HG02852 (cell line): Measurements from ENCODE around the gene STAB2.

Experiments used
- ATAC-seq: cut with Tn5 transposase; IDR thresholded peaks from one replicate; pipeline ENCODE4 v1.9.1; 2021; ENCODE audit warnings: mild to moderate bottlenecking, moderate library complexity; ENCODE audit not compliant: unreplicated experiment

STAB2 gene

GRCh38 chr12:103586791-103587370, at the start of gene STAB2:
Gene STAB2 (plus strand): TSS chr12:103587273. CDS start chr12:103587477, 204 bp downstream.
- no peak for ATAC-seq

GRCh38 chr12:103538397-103538796, 48.7 kb upstream of the STAB2 start:
- no peak for ATAC-seq

- no peak for ATAC-seq
Measured at GRCh38 chr12:103540319-103540718, 46.8 kb upstream of the STAB2 start.

GRCh38 chr12:103542078-103542477, 45.0 kb upstream of the STAB2 start:
- ATAC-seq = no peak

- ATAC-seq = no peak
Measured at GRCh38 chr12:103546959-103547358, 40.1 kb upstream of the STAB2 start.

GRCh38 chr12:103547376-103547775, 39.7 kb upstream of the STAB2 start:
- no peak for ATAC-seq

GRCh38 chr12:103547929-103548328, 39.1 kb upstream of the STAB2 start:
- no peak for ATAC-seq

GRCh38 chr12:103548622-103549601, 38.2 kb upstream of the STAB2 start:
- ATAC-seq = peak; percentile 86

- ATAC-seq = no peak
Measured at GRCh38 chr12:103556890-103557627, 30.0 kb upstream of the STAB2 start.

GRCh38 chr12:103557628-103558010, 29.5 kb upstream of the STAB2 start:
- ATAC-seq = no peak

GRCh38 chr12:103558879-103559278, 28.2 kb upstream of the STAB2 start:
- no peak for ATAC-seq

GRCh38 chr12:103560604-103561101, 26.4 kb upstream of the STAB2 start:
- ATAC-seq = no peak

- ATAC-seq = no peak
Measured at GRCh38 chr12:103561174-103561573, 25.9 kb upstream of the STAB2 start.

- no peak for ATAC-seq
Measured at GRCh38 chr12:103566398-103566797, 20.7 kb upstream of the STAB2 start.

- no peak for ATAC-seq
Measured at GRCh38 chr12:103569278-103569677, 17.8 kb upstream of the STAB2 start.

GRCh38 chr12:103571286-103571685, 15.8 kb upstream of the STAB2 start:
- ATAC-seq = no peak

GRCh38 chr12:103572312-103573045, 14.6 kb upstream of the STAB2 start:
- no peak for ATAC-seq

- no peak for ATAC-seq
Measured at GRCh38 chr12:103573185-103573584, 13.9 kb upstream of the STAB2 start.

GRCh38 chr12:103578926-103579325, 8.1 kb upstream of the STAB2 start:
- ATAC-seq = no peak

GRCh38 chr12:103580026-103580425, 7.0 kb upstream of the STAB2 start:
- ATAC-seq = no peak

- no peak for ATAC-seq
Measured at GRCh38 chr12:103583008-103583407, 4.1 kb upstream of the STAB2 start.
